Prostate gland (tissue), 2 donors: ENCODE data around the gene KIF26B.

Source experiments
- POLR2A ChIP-seq: fragments of 450-650 bp; IDR thresholded peaks from one replicate; pipeline ENCODE4 v1.6.1; 2016; ENCODE audit warnings: antibody characterized with exemption, mild to moderate bottlenecking
- POLR2AphosphoS5 ChIP-seq: sonication (generic); formaldehyde crosslinking; IDR thresholded peaks from one replicate; pipeline ENCODE4 v1.6.1; 2017; ENCODE audit warnings: antibody characterized with exemption
- TF ChIP-seq, protein P1 (sequence below), 4 experiments: fragments of 200-600 bp in 2 of 4; fragments of 450-650 bp in 2 of 4; sonication (generic) in 2 of 4; IDR thresholded peaks; 1 replicate in 3 of 4; 2 replicates in 1 of 4; pipeline ENCODE4 v1.5.1; 2016 to 2019; ENCODE audit warnings: antibody characterized with exemption in 4 of 4, mild to moderate bottlenecking in 2 of 4, moderate library complexity in 2 of 4

DNA sequence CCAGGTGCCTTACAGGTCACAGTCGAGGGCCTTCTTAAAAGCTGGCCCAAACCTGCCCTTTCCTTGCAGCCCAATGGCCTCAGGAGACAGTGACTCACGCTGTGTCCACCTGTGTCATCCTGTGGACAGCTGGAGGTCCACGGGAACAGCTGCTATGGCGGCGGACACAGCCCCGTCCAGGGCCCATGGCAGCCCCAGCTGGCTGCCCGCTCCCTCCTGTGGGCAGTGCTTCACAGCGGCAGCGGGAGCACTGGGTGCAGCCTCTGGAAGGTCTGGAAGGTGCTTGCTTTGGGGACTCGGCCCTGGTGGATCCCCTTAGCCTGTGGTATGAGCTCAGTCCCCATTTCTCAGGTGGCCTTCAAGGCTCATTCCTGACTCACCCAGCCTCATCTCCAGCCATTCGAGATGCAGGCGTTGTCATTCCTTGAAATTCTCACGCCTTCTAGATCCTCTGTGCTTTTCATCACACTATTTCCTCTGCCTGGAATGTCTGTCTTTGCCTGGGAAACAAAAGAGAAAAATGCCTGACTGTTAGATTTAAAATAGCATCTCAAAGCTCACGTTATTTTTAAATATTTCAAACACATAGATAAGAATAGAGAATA lies 86.8 kb downstream of the KIF26B start:
- TF ChIP-seq, protein P1, sequence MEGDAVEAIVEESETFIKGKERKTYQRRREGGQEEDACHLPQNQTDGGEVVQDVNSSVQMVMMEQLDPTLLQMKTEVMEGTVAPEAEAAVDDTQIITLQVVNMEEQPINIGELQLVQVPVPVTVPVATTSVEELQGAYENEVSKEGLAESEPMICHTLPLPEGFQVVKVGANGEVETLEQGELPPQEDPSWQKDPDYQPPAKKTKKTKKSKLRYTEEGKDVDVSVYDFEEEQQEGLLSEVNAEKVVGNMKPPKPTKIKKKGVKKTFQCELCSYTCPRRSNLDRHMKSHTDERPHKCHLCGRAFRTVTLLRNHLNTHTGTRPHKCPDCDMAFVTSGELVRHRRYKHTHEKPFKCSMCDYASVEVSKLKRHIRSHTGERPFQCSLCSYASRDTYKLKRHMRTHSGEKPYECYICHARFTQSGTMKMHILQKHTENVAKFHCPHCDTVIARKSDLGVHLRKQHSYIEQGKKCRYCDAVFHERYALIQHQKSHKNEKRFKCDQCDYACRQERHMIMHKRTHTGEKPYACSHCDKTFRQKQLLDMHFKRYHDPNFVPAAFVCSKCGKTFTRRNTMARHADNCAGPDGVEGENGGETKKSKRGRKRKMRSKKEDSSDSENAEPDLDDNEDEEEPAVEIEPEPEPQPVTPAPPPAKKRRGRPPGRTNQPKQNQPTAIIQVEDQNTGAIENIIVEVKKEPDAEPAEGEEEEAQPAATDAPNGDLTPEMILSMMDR (IDR thresholded peaks at IDR 0.05), result no peak
- TF ChIP-seq POLR2A (no peak), POLR2AphosphoS5 (no peak)
